IMR-90 (cell line): ENCODE results near the gene CIBAR2. TPM values are rescaled to one million over a fixed set of nuclear protein-coding genes. Genes with fewer than 3 reads are reported as not detected.

Experiments
- ATAC-seq: fragments of 200-7000 bp; cut with Tn5 transposase; 2 replicates; pipeline ENCODE4 v1.9.1; 2020; ENCODE audit warnings: low read depth, mild to moderate bottlenecking, moderate library complexity
- BruUV-seq: library from RNA; stranded (reverse); fragments of 400-500 nt; replicated peaks from 2 replicates; lab custom pipeline; 2021; lab: Mats Ljungman, UMichigan
- CTCF ChIA-PET: fragments of 300-600 bp; formaldehyde crosslinking; extraction: SDS; loops from one replicate; lab custom pipeline; 2021; ENCODE audit warnings: antibody characterized with exemption; lab: Yijun Ruan, JAX
- POLR2A ChIA-PET: fragments of 300-600 bp; sonication (Branson Sonifier 250); formaldehyde crosslinking; loops from one replicate; lab custom pipeline; 2022; ENCODE audit warnings: antibody characterized with exemption; ENCODE audit not compliant: unreplicated experiment; lab: Charles Lee
- DNase-seq: peaks from one replicate; pipeline ENCODE4 v3.0.0; 2013
- H2AFZ ChIP-seq: replicated peaks from 2 replicates; pipeline ENCODE3; 2013; ENCODE audit warnings: low read length, mild to moderate bottlenecking; ENCODE audit not compliant: poor library complexity
- H2AK5ac ChIP-seq: 2 replicates; pipeline ENCODE4 v1.6.1; 2013; ENCODE audit warnings: low read depth, low read length, inconsistent platforms
- H2AK9ac ChIP-seq: replicated peaks from 2 replicates; pipeline ENCODE3; 2013; ENCODE audit warnings: mild to moderate bottlenecking, low read depth, low read length, moderate library complexity; ENCODE audit not compliant: poor library complexity
- H2BK120ac ChIP-seq: 2 replicates; pipeline ENCODE4 v1.6.1; 2013; ENCODE audit warnings: low read depth, low read length, inconsistent platforms
- H2BK15ac ChIP-seq: 3 replicates; pipeline ENCODE4 v1.6.1; 2013; ENCODE audit warnings: low read depth, low read length, inconsistent platforms
- H2BK20ac ChIP-seq: 2 replicates; pipeline ENCODE4 v1.6.1; 2013; ENCODE audit warnings: low read depth, mild to moderate bottlenecking, inconsistent platforms, low read length, moderate library complexity
- H2BK5ac ChIP-seq: 2 replicates; pipeline ENCODE4 v1.6.1; 2013; ENCODE audit warnings: mild to moderate bottlenecking, low read depth, low read length, inconsistent platforms; ENCODE audit not compliant: poor library complexity, severe bottlenecking
- H3K14ac ChIP-seq: replicated peaks from 2 replicates; pipeline ENCODE4 v1.6.1; 2013; ENCODE audit warnings: low read depth, low read length, inconsistent platforms
- H3K18ac ChIP-seq: 2 replicates; pipeline ENCODE4 v1.6.1; 2013; ENCODE audit warnings: low read depth, low read length, control low read depth
- H3K23ac ChIP-seq: 2 replicates; pipeline ENCODE4 v1.6.1; 2013; ENCODE audit warnings: low read depth, low read length, inconsistent platforms
- H3K27ac ChIP-seq: 2 replicates; pipeline ENCODE4 v1.5.1; 2013; ENCODE audit warnings: mild to moderate bottlenecking, control low read depth, low read length; ENCODE audit not compliant: insufficient read depth
- H3K27me3 ChIP-seq: 2 replicates; pipeline ENCODE4 v1.6.1; 2013; ENCODE audit warnings: low read length; ENCODE audit not compliant: control insufficient read depth, insufficient read depth
- H3K36me3 ChIP-seq: 2 replicates; pipeline ENCODE4 v1.6.1; 2013; ENCODE audit warnings: low read length, mixed read lengths; ENCODE audit not compliant: control insufficient read depth, insufficient read depth
- H3K4ac ChIP-seq: 2 replicates; pipeline ENCODE4 v1.6.1; 2013; ENCODE audit warnings: low read depth, low read length, inconsistent platforms
- H3K4me1 ChIP-seq: 2 replicates; pipeline ENCODE4 v1.6.1; 2013; ENCODE audit warnings: low read length, mixed read lengths; ENCODE audit not compliant: control insufficient read depth, insufficient read depth
- H3K4me2 ChIP-seq: 2 replicates; pipeline ENCODE4 v1.6.1; 2013; ENCODE audit warnings: low read depth, mild to moderate bottlenecking, control low read depth, low read length, moderate library complexity
- H3K4me3 ChIP-seq: 2 replicates; pipeline ENCODE4 v1.5.1; 2013; ENCODE audit warnings: low read depth, mild to moderate bottlenecking, control low read depth, low read length, moderate library complexity; ENCODE audit not compliant: insufficient read depth
- H3K56ac ChIP-seq: 2 replicates; pipeline ENCODE4 v1.6.1; 2013; ENCODE audit warnings: low read length, inconsistent platforms; ENCODE audit not compliant: insufficient read depth; ENCODE audit errors: extremely low read depth
- H3K79me1 ChIP-seq, 2 experiments: 2 replicates each; pipeline ENCODE4 v1.6.1; 2013; ENCODE audit warnings: low read length in 2 of 2, inconsistent platforms in 1 of 2, low read depth in 1 of 2
- H3K9ac ChIP-seq: 2 replicates; pipeline ENCODE4 v1.6.1; 2013; ENCODE audit warnings: low read depth, low read length, control low read depth
- H3K9me1 ChIP-seq: 2 replicates; pipeline ENCODE4 v1.6.1; 2013; ENCODE audit warnings: low read length, inconsistent platforms; ENCODE audit not compliant: insufficient read depth
- H3K9me3 ChIP-seq: 2 replicates; pipeline ENCODE4 v1.6.1; 2013; ENCODE audit warnings: low read length; ENCODE audit not compliant: control insufficient read depth, insufficient read depth
- H4K20me1 ChIP-seq: 2 replicates; pipeline ENCODE4 v1.6.1; 2013; ENCODE audit warnings: low read length, inconsistent platforms; ENCODE audit not compliant: insufficient read depth
- H4K5ac ChIP-seq: 2 replicates; pipeline ENCODE4 v1.6.1; 2013; ENCODE audit warnings: mild to moderate bottlenecking, low read depth, low read length, control low read depth
- H4K8ac ChIP-seq, 2 experiments: 2 replicates each; pipeline ENCODE4 v1.6.1; 2013; ENCODE audit warnings: low read depth in 2 of 2, low read length in 2 of 2, control low read depth in 1 of 2, inconsistent platforms in 1 of 2
- H4K91ac ChIP-seq: 2 replicates; pipeline ENCODE4 v1.6.1; 2013; ENCODE audit warnings: low read depth, low read length, inconsistent platforms; ENCODE audit not compliant: insufficient read depth
- CHD1 ChIP-seq: IDR thresholded peaks from 2 replicates; pipeline ENCODE4 v1.6.1; 2012; ENCODE audit warnings: low read depth, low read length, improper control_type of control experiment
- FOS ChIP-seq: fragments of 150-350 bp; IDR thresholded peaks from 2 replicates; pipeline ENCODE4 v1.6.1; 2016; ENCODE audit warnings: low read depth, low read length
- MAFK ChIP-seq: IDR thresholded peaks from 2 replicates; pipeline ENCODE4 v1.6.1; 2012; ENCODE audit warnings: low read depth, low read length, improper control_type of control experiment
- MAZ ChIP-seq: IDR thresholded peaks from 2 replicates; pipeline ENCODE4 v1.6.1; 2012; ENCODE audit warnings: low read depth, mild to moderate bottlenecking, low read length, improper control_type of control experiment, moderate library complexity, borderline replicate concordance
- POLR2A ChIP-seq: IDR thresholded peaks from 2 replicates; pipeline ENCODE4 v1.6.1; 2012; ENCODE audit warnings: mild to moderate bottlenecking, low read depth, low read length
- RAD21 ChIP-seq: IDR thresholded peaks from 2 replicates; pipeline ENCODE4 v1.6.1; 2012; ENCODE audit warnings: low read length, improper control_type of control experiment
- RCOR1 ChIP-seq: IDR thresholded peaks from 2 replicates; pipeline ENCODE4 v1.6.1; 2012; ENCODE audit warnings: mild to moderate bottlenecking, low read length, improper control_type of control experiment; ENCODE audit not compliant: insufficient replicate concordance
- SMC3 ChIP-seq: fragments of 150-350 bp; IDR thresholded peaks from 2 replicates; pipeline ENCODE4 v1.6.1; 2016; ENCODE audit warnings: low read depth, mild to moderate bottlenecking, antibody characterized with exemption, low read length, moderate library complexity
- WGBS, 2 experiments: methylation state at CpG; one replicate each; pipeline versions ENCODE4 v1.1.5 to v1.1.7; 2013; ENCODE audit warnings: missing lambda C conversion rate in 2 of 2; ENCODE audit not compliant: insufficient read length in 1 of 2; ENCODE audit errors: extremely low coverage in 2 of 2; 5-methylcytosine and 5-hydroxymethylcytosine counted together
- dilution Hi-C: fragments of 300-500 bp; cut with HindIII; formaldehyde crosslinking; loops from one replicate; pipeline ENCODE4 v1.14.3; 2018; ENCODE audit warnings: low sequenced_read_pairs; ENCODE audit not compliant: unreplicated experiment
- in situ Hi-C: fragments of 300-500 bp; cut with MboI; formaldehyde crosslinking; loops from 3 replicates; pipeline ENCODE4 v1.14.3; 2019; ENCODE audit warnings: low sequenced_read_pairs, inconsistent platforms, mixed read lengths
- intact Hi-C: fragments of 100-400 bp; cut with micrococcal nuclease; formaldehyde crosslinking; loops from 2 replicates; pipeline ENCODE4 v1.10.0; 2022
- polyA plus RNA-seq, 3 experiments: library from polyadenylated mRNA; depleted of rRNA; stranded (reverse); fragments of >200 nt; gene quantifications; 2 replicates each; pipeline ENCODE4 v1.2.3, GENCODE V29; 2012; ENCODE audit warnings: low replicate concordance in 1 of 3
- total RNA-seq: library from RNA; depleted of rRNA; stranded (reverse); fragments of >200 nt; gene quantifications from 2 replicates; pipeline ENCODE4 v1.2.3, GENCODE V29; 2012
- TF ChIP-seq, protein P1 (sequence below): fragments of 150-350 bp; IDR thresholded peaks from 2 replicates; pipeline ENCODE4 v1.6.1; 2017; ENCODE audit warnings: mild to moderate bottlenecking, antibody characterized with exemption, low read length, low read depth
- TF ChIP-seq, protein P2 (sequence below): conservative IDR thresholded peaks from 2 replicates; pipeline ENCODE4 v1.5.1; 2012; ENCODE audit warnings: mild to moderate bottlenecking, low read depth, low read length, improper control_type of control experiment
- TF ChIP-seq, protein P3 (sequence below): fragments of 150-350 bp; IDR thresholded peaks from 2 replicates; pipeline ENCODE4 v1.6.1; 2016; ENCODE audit warnings: low read depth, mild to moderate bottlenecking, low read length, moderate library complexity, borderline replicate concordance

CIBAR2 gene
- total and polyA plus RNA-seq, 2 of the 4 experiments (the other 2 are of a cell fraction): 0.18 to 0.24 TPM

DNA sequence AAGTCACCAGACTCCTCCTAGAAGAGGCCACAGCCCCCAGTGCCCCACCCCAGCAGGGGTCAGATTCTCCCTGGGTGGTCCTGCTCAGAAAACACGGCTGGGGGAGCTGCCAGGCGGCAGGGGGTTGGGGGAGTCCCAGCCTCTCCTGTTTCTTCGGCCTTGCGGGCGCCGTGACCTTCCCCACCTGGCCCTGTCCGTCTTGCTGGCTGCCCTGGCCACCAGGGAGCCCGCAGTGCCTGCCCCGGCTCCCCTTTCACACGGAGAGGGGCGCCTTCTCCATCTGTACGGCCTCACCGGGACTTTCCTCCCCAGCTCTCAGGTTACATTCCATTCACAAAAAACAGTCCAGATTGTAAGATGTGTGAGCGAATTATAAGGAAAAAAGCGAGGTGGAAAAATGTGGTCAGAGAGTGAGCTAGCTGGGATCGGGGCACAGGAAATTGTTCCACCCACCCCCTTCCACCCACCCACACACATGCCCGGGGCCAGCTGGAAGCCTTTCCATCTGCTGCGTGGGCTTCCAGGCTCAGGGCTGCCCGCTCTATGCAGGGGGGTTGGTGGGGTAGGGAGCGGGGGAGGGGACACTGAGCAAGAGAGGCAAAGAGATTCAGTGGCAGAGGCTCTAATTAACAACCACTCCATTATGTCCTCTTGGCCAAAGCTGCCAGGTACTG, 14.6 kb upstream of the CIBAR2 start:
- Histone ChIP-seq H4K8ac (peak overlapping the region; percentile 86 to 89), H2BK20ac (peak overlapping the region; percentile 88), H3K79me1 (peaks cover 0 to 6% of the 10 kb centered on the region in 2 experiments; a peak in 1 of 4 replicates), H3K14ac (peak overlapping the region; percentile 92), H3K4me1 (peaks cover 32% of the 10 kb centered on the region), H2AFZ (peak overlapping the region; percentile 87), H3K4me3 (no peak overlapping the region), H2BK15ac (peak overlapping the region; percentile 93; the same call in 2 of the 3 replicates), H3K56ac (peak overlapping the region; percentile 8; the same call in 1 of the 2 replicates), H2AK5ac (peak overlapping the region; percentile 99), H4K5ac (peak overlapping the region; percentile 72), H2BK120ac (peak overlapping the region; percentile 91), H3K9ac (no peak overlapping the region), H3K4me2 (peak overlapping the region; percentile 35), H3K36me3 (no peaks in the 10 kb centered on the region), H3K27me3 (no peaks in the 10 kb centered on the region), H3K9me1 (peaks cover 18% of the 10 kb centered on the region; the same call in 1 of the 2 replicates), H3K18ac (peak overlapping the region; percentile 67), H3K9me3 (no peaks in the 10 kb centered on the region), H2AK9ac (peak overlapping the region; percentile 82), H3K4ac (peak overlapping the region; percentile 93), H3K27ac (peak overlapping the region; percentile 55), H3K23ac (peak overlapping the region; percentile 54; the same call in 1 of the 2 replicates), H4K20me1 (no peaks in the 10 kb centered on the region), H2BK5ac (peak overlapping the region; percentile 64), H4K91ac (peak overlapping the region; percentile 72)
- no TSS peak for BruUV-seq
- WGBS, 2 experiments: no CpG with 5 or more reads among the region's 20 CpGs
- intact Hi-C loops (no loop called here), dilution Hi-C loops (no loop called here), in situ Hi-C loops (no loop called here)
- POLR2A ChIA-PET: no interaction called here
- ATAC-seq (peak; percentile 61), DNase-seq (peak; percentile 93)
- CTCF ChIA-PET: no interaction called here
- TF ChIP-seq POLR2A (no peak), FOS (0 out of 2 replicates have a peak, but pooled peaks have one; percentile 15), RAD21 (peak; percentile 24; the same call in 1 of the 2 replicates), RCOR1 (peak; percentile 16), MAZ (peak; percentile 45; the same call in 1 of the 2 replicates), MAFK (no peak), CHD1 (no peak), SMC3 (no peak)
- TF ChIP-seq, protein P1, sequence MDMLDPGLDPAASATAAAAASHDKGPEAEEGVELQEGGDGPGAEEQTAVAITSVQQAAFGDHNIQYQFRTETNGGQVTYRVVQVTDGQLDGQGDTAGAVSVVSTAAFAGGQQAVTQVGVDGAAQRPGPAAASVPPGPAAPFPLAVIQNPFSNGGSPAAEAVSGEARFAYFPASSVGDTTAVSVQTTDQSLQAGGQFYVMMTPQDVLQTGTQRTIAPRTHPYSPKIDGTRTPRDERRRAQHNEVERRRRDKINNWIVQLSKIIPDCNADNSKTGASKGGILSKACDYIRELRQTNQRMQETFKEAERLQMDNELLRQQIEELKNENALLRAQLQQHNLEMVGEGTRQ: no peak
- TF ChIP-seq, protein P2, sequence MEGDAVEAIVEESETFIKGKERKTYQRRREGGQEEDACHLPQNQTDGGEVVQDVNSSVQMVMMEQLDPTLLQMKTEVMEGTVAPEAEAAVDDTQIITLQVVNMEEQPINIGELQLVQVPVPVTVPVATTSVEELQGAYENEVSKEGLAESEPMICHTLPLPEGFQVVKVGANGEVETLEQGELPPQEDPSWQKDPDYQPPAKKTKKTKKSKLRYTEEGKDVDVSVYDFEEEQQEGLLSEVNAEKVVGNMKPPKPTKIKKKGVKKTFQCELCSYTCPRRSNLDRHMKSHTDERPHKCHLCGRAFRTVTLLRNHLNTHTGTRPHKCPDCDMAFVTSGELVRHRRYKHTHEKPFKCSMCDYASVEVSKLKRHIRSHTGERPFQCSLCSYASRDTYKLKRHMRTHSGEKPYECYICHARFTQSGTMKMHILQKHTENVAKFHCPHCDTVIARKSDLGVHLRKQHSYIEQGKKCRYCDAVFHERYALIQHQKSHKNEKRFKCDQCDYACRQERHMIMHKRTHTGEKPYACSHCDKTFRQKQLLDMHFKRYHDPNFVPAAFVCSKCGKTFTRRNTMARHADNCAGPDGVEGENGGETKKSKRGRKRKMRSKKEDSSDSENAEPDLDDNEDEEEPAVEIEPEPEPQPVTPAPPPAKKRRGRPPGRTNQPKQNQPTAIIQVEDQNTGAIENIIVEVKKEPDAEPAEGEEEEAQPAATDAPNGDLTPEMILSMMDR: no peak
- TF ChIP-seq, protein P3, sequence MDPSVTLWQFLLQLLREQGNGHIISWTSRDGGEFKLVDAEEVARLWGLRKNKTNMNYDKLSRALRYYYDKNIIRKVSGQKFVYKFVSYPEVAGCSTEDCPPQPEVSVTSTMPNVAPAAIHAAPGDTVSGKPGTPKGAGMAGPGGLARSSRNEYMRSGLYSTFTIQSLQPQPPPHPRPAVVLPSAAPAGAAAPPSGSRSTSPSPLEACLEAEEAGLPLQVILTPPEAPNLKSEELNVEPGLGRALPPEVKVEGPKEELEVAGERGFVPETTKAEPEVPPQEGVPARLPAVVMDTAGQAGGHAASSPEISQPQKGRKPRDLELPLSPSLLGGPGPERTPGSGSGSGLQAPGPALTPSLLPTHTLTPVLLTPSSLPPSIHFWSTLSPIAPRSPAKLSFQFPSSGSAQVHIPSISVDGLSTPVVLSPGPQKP: no peak
